ENCODE results near the gene TGM3.

GRCh38 chr20:2379511-2380229, 83.9 kb downstream of the TGM3 start:
- TF ChIP-seq POLR2A (IDR thresholded peaks at IDR 0.05) (no peak), CTCF (IDR thresholded peaks at IDR 0.05) (no peak)
